T-helper 1 cell (primary cell): Measurements from ENCODE around the gene CXXC1.
"Not testable (repeated sequence)": the region's sequence is repeated elsewhere in the genome, so short reads cannot be mapped to it uniquely, and the experiment has no call there.

Experiments
- DNase-seq, 5 donors: peaks; one replicate each; pipeline ENCODE4 v3.0.0-alpha.2; 2012 to 2020

The CXXC1 gene

GRCh38 chr18:50274044-50274442 is 13.4 kb downstream of the CXXC1 start:
- DNase-seq, result no peak

- DNase-seq, result no peak
Observed at GRCh38 chr18:50273203-50274043, 14.1 kb downstream of the CXXC1 start.

- DNase-seq, result no peak
Observed at GRCh38 chr18:50272568-50272967, 14.9 kb downstream of the CXXC1 start.

GRCh38 chr18:50268022-50268747 is 19.3 kb downstream of the CXXC1 start:
- peak; percentile 53 to 74 (median 64) for DNase-seq

GRCh38 chr18:50266248-50266704 is 21.2 kb downstream of the CXXC1 start, which contains the start of gene CFAP53:
CFAP53 (minus strand) TSS chr18:50266495; CDS start chr18:50266404, 91 bp downstream.
- DNase-seq, result peak; percentile 65 to 87 (median 71)

- DNase-seq, result no peak
Observed at GRCh38 chr18:50262977-50263376, 24.5 kb downstream of the CXXC1 start.

- DNase-seq, result no peak
Observed at GRCh38 chr18:50250935-50251334, 36.6 kb downstream of the CXXC1 start.

- no peak for DNase-seq
Observed at GRCh38 chr18:50249576-50249975, 37.9 kb downstream of the CXXC1 start.

- no peak for DNase-seq
Observed at GRCh38 chr18:50247561-50247960, 39.9 kb downstream of the CXXC1 start.

- DNase-seq, result not testable (repeated sequence)
Observed at GRCh38 chr18:50241768-50242167, 45.7 kb downstream of the CXXC1 start.

- peak in 1 of 5 donors; percentile 11 for DNase-seq
Observed at GRCh38 chr18:50240080-50240563, 47.4 kb downstream of the CXXC1 start.

GRCh38 chr18:50232419-50232818 is 55.1 kb downstream of the CXXC1 start:
- no peak for DNase-seq
